HuH-7 (cell line): ENCODE data around the gene KNDC1.

ENCODE experiments used
- DNase-seq: peaks from one replicate; pipeline ENCODE4 v3.0.0; 2011; ENCODE audit warnings: low spot score

Gene KNDC1

GRCh38 chr10:133206356-133207040, 46.5 kb downstream of the KNDC1 start:
- no peak for DNase-seq

- no peak for DNase-seq
These were observed 47.1 kb downstream of the KNDC1 start for GRCh38 chr10:133207041-133207600.

- DNase-seq = no peak
These were observed 47.6 kb downstream of the KNDC1 start for GRCh38 chr10:133207627-133208026.

GRCh38 chr10:133208466-133208865, 48.4 kb downstream of the KNDC1 start:
- no peak for DNase-seq

- DNase-seq = no peak
These were observed 49.1 kb downstream of the KNDC1 start for GRCh38 chr10:133209117-133209516.

- DNase-seq = no peak
These were observed 49.6 kb downstream of the KNDC1 start for GRCh38 chr10:133209641-133210040.

- no peak for DNase-seq
These were observed 50.5 kb downstream of the KNDC1 start for GRCh38 chr10:133210398-133211140.

- DNase-seq = no peak
These were observed 51.3 kb downstream of the KNDC1 start for GRCh38 chr10:133211141-133211830.

- no peak for DNase-seq
These were observed 52.2 kb downstream of the KNDC1 start for GRCh38 chr10:133211959-133212852.

GRCh38 chr10:133212853-133213494, 53.0 kb downstream of the KNDC1 start:
- DNase-seq = no peak

GRCh38 chr10:133213641-133214467, 53.8 kb downstream of the KNDC1 start:
- DNase-seq = no peak

- DNase-seq = no peak
These were observed 54.7 kb downstream of the KNDC1 start for GRCh38 chr10:133214468-133215410.

- DNase-seq = no peak
These were observed 55.6 kb downstream of the KNDC1 start for GRCh38 chr10:133215586-133215985.

- no peak for DNase-seq
These were observed 56.8 kb downstream of the KNDC1 start for GRCh38 chr10:133216776-133217175.

GRCh38 chr10:133217800-133218589, 58.0 kb downstream of the KNDC1 start:
- no peak for DNase-seq

GRCh38 chr10:133218891-133219290, 58.9 kb downstream of the KNDC1 start:
- no peak for DNase-seq

- DNase-seq = no peak
These were observed 59.8 kb downstream of the KNDC1 start for GRCh38 chr10:133219782-133220181.

GRCh38 chr10:133221331-133221730, 61.3 kb downstream of the KNDC1 start:
- no peak for DNase-seq
